ENCODE results near the gene SMCO3.

SMCO3 gene

DNA sequence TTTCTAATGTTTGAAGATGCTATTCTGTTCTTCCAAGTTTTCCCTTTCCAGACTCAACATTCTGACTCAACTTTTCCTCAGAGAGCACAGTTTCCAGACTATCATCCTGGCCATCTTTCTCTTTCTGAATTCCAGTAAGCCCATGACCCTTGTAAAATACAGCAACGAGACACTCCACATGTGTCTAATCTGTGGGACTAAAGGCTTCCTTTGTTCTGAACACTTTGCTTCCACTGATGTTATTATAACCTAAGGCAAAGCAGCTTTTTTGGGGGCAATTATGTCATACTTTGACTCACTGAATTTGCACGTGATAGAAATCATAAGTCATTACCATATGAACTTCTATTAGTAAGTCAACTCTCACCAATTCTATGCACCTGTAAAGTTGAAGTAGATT, 35.7 kb upstream of the SMCO3 start:
- FAIRE-seq: no peak
- TF ChIP-seq, protein P1, sequence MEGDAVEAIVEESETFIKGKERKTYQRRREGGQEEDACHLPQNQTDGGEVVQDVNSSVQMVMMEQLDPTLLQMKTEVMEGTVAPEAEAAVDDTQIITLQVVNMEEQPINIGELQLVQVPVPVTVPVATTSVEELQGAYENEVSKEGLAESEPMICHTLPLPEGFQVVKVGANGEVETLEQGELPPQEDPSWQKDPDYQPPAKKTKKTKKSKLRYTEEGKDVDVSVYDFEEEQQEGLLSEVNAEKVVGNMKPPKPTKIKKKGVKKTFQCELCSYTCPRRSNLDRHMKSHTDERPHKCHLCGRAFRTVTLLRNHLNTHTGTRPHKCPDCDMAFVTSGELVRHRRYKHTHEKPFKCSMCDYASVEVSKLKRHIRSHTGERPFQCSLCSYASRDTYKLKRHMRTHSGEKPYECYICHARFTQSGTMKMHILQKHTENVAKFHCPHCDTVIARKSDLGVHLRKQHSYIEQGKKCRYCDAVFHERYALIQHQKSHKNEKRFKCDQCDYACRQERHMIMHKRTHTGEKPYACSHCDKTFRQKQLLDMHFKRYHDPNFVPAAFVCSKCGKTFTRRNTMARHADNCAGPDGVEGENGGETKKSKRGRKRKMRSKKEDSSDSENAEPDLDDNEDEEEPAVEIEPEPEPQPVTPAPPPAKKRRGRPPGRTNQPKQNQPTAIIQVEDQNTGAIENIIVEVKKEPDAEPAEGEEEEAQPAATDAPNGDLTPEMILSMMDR (IDR thresholded peaks at IDR 0.05; ENCODE audit: insufficient read depth, missing control alignments): no peak

DNA sequence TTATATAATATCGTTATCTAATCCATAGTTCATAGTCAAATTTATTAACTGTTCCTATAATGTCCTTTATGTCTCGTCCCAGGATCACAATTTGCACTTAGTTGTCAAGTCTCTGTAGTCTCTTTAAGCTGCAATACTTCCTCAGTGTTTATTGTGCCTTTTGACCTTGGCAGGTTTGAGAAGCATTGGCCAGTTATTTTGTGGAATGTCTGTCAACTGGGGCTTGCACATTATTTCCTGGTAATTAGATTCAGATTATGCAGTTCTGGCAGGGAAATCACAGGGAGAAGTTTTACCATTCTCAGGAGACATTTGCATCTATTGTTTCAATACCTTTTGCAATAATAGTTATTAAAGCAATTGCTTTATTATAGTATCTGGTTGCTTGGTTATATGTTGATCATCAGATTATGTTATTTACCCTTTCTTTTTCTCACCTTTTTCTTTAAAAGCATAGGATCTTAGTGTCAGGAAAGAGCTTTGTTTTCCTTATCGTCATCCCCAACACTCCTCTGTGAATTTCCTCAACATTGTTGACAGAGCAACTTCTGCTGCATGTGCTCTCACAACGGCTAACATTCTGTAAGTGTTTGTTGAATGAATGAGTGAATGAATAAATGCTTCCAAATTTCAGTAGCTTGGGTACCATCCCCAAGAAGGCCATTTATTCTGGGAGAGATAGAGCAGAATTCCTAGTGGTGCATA, 33.0 kb upstream of the SMCO3 start:
- TF ChIP-seq, protein P1 (IDR thresholded peaks at IDR 0.05; ENCODE audit: insufficient read depth, missing control alignments): no peak
- DNase-seq (ENCODE audit: insufficient read length, low spot score) (no peak), FAIRE-seq (no peak)

More for the DNA sequence above, 35.7 kb upstream of the SMCO3 start:
- DNase-seq (ENCODE audit: insufficient read length, low spot score): no peak

DNA sequence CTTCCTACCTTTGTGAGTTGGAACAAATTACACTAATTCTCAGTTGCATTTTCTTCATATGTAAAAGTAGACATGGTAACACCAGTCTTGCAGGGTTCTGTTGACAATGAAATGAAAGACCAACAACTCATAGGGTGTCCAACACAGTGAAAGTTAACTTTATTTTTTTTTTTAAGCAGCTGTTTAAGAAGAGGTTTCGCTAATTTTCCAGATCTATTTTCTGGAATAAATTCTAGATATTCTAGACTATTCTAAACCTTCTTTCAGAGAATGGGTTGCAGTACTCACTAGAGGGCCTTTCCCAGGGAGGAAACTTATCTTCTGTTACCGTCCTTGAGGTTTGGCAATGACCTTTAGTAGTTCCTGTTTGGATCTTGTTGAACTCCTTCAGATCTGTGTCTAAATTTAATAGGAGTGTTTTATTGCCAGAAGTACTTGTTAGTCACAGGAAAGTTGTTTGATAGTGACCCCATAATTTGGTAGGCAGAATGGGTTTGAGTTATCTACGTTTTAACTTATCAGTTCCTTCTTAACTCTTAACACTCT, 32.1 kb upstream of the SMCO3 start:
- TF ChIP-seq, protein P1 (IDR thresholded peaks at IDR 0.05; ENCODE audit: insufficient read depth, missing control alignments): no peak
- FAIRE-seq (no peak), DNase-seq (ENCODE audit: insufficient read length, low spot score) (no peak)

- TF ChIP-seq, protein P1 (IDR thresholded peaks at IDR 0.05; ENCODE audit: insufficient read depth, missing control alignments): peak; percentile 93
- peak; percentile 23 for DNase-seq (ENCODE audit: insufficient read length, low spot score)
- FAIRE-seq: no peak
Observed at GRCh38 chr12:14845350-14845750, 31.4 kb upstream of the SMCO3 start.

GRCh38 chr12:14844401-14844800, 30.4 kb upstream of the SMCO3 start:
- TF ChIP-seq, protein P1 (IDR thresholded peaks at IDR 0.05; ENCODE audit: insufficient read depth, missing control alignments): no peak
- DNase-seq (ENCODE audit: insufficient read length, low spot score): no peak
- FAIRE-seq: no peak

GRCh38 chr12:14843425-14843887, 29.5 kb upstream of the SMCO3 start, which contains the start of gene ART4:
TSS of gene ART4 (minus strand) at chr12:14843526. CDS start at chr12:14843113, 413 bp downstream.
- FAIRE-seq (no peak), DNase-seq (ENCODE audit: insufficient read length, low spot score) (no peak)
- TF ChIP-seq, protein P1 (IDR thresholded peaks at IDR 0.05; ENCODE audit: insufficient read depth, missing control alignments): no peak

GRCh38 chr12:14842315-14842714, 28.3 kb upstream of the SMCO3 start:
- DNase-seq (ENCODE audit: insufficient read length, low spot score) (no peak), FAIRE-seq (no peak)
- TF ChIP-seq, protein P1 (IDR thresholded peaks at IDR 0.05; ENCODE audit: insufficient read depth, missing control alignments): no peak
